ENCODE measurements around the gene NR1D2.

- TF ChIP-seq, protein P1, sequence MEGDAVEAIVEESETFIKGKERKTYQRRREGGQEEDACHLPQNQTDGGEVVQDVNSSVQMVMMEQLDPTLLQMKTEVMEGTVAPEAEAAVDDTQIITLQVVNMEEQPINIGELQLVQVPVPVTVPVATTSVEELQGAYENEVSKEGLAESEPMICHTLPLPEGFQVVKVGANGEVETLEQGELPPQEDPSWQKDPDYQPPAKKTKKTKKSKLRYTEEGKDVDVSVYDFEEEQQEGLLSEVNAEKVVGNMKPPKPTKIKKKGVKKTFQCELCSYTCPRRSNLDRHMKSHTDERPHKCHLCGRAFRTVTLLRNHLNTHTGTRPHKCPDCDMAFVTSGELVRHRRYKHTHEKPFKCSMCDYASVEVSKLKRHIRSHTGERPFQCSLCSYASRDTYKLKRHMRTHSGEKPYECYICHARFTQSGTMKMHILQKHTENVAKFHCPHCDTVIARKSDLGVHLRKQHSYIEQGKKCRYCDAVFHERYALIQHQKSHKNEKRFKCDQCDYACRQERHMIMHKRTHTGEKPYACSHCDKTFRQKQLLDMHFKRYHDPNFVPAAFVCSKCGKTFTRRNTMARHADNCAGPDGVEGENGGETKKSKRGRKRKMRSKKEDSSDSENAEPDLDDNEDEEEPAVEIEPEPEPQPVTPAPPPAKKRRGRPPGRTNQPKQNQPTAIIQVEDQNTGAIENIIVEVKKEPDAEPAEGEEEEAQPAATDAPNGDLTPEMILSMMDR (IDR thresholded peaks at IDR 0.05; ENCODE audit: poor library complexity, severe bottlenecking): no peak
- TF ChIP-seq RAD21 (conservative IDR thresholded peaks at IDR 0.05): no peak
- TF ChIP-seq EP300 (conservative IDR thresholded peaks at IDR 0.05; ENCODE audit: poor library complexity, severe bottlenecking): no peak
- no peak for TF ChIP-seq EZH2 (IDR thresholded peaks at IDR 0.05; ENCODE audit: borderline replicate concordance, insufficient read depth, low read length, poor library complexity, severe bottlenecking)
- TF ChIP-seq POLR2AphosphoS5 (IDR thresholded peaks at IDR 0.05): no peak
- no peak for TF ChIP-seq TAF1 (IDR thresholded peaks at IDR 0.05; ENCODE audit: low read depth)
Observed at GRCh38 chr3:24020036-24020691, 75.1 kb downstream of the NR1D2 start.

Data from neural cell (in vitro differentiated cells).